GM21529 (cell line): Measurements from ENCODE around the gene ACTL7A.
"Not testable (repeated sequence)": the region's sequence is repeated elsewhere in the genome, so short reads cannot be mapped to it uniquely, and the experiment has no call there.

Experiments used
- ATAC-seq: cut with Tn5 transposase; IDR thresholded peaks from one replicate; pipeline ENCODE4 v1.9.1; 2021; ENCODE audit not compliant: unreplicated experiment

Gene ACTL7A

DNA sequence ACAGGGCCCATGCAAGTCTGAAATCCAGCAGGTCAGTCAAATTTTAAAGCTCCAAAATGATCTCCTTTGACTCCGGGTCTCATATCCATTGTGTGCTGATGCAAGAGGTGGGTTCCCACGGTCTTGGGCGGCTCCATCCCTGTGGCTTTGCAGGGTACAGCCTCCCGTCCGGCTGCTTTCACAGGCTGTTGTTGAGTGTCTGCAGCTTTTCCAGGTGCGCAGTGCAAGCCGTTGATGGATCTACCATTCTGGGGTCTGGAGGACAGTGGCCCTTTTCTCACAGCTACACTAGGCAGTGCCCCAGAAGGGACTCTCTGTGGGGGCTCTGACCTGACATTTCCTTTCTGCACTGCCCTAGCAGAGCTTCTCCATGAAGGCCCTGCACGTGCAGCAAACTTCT lies 13.8 kb upstream of the ACTL7A start:
- ATAC-seq, result not testable (repeated sequence)

DNA sequence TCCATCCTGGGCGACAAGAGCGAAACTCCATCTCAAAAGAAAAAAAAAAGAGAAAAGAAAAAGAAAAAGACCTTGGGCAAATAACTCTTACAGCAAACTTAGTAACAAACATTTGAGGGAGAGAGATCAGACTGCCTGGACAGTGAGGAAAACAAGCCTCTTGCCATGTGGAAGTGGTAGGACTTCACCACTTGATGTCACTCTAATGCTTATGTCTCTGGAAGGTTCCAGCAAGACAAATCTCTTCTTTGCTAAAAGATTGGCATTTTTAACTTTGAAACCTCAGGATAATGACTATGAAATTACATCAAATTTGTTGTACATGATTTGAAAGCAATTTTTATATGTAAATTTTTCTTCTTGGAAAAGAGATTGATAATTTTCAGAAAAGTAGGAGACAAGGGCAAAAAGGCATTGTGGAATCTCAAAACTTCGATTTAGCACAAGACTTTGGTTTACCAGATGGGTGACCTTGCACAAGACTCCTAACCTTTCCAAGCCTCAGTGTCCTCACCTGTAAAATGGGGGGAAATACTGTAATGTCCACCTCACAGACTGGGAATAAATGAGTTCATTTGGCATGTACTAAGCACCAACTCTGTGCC lies 11.7 kb upstream of the ACTL7A start:
- ATAC-seq, result no peak

DNA sequence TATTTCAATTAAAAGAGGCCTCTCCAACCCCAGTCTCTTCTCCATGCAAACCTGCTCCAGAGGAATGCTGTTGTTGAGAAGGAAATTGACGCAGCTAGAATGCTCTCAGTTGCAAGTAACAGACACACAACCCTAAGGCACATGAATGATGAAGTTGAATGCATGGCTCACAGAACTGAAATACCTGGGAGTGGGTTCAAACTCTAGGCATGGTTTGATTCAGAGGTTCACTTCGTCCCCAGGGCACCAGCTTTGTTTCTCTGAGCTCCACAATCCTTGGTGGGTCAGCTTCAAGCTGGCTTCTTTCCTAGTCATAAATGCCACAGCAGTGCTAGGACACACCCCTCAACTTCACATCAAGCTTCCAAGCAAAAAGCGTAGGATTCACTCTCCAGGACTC lies 10.9 kb upstream of the ACTL7A start:
- ATAC-seq, result no peak

DNA sequence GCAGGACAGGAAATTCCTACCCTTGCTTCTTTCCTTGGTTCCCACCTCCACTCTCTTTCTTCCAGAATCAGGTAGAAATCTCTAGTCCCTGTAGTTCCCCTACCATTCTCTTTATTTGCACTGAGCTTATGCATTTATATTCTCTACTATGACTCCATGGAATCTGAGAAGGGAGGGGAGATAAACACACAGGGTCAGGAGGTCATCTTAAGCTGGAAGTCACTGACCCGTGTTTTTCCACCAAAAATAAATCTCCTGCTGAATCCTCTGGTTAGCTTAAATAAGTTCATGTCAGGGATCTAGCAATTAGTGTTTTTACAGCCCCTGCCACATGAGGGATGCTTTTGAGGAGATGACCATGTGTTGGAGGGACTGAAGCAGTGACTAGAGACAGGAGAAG lies 10.0 kb upstream of the ACTL7A start:
- ATAC-seq, result no peak

DNA sequence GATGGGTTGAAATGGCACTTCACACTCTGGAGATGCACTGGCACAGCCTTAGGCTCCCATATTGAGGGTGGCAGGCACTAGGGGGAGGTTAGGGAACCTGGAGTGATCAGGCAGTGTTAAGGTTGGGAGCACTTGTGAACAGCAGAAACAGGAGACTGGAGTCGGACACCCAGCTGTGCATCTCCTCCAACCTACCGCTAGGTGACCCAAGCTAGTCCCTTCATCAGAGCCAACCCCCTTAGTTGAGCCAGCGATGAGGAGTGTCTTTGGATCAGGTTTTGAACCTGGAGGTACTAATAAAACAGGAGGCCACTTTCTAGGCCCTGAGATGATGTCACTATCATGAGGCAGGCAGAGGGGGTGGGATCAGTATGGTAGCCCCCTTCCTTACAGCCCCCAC lies 8.0 kb upstream of the ACTL7A start:
- ATAC-seq, result no peak

DNA sequence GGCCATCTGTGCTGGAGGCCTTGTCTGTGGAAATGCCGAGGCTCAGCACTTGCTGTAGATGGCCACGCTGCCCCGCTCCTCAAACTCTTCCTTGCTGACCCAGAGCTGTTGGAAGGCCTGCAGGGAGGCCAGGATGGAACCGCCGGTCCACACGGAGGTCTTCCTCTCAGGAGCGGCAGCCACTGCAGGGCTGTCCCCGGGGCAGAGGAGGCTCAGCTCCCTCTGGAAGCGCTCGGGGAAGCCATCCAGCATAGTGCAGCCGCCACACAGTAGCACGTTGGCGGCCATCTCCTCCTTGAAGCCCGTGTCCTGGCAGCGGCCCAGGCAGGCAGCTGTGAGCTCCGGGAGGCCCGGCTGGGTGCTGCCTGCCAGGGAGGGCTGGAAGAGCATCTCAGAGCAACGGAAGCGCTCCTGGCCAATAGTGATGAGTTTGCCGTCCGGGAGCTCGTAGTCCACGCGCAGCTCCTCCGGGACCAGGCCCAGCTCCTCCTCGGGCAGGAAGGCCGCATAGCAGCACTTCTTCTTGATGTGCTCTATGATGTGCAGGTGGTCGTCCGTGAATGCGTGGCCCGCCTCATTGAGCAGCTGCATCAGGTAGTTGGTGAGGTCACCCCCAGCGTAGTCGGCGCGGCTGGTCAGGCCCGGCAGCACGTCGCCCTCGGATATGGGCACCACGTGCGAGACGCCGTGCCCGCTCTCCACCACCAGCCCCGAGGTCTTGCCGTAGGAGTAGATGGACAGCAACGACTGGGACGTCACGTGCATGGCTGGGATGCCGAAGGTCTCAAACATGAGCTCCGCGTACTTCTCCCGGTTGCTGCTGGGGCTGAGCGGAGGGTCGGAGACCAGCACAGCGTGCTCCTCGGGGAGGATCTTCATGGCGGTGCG lies 7.2 kb upstream of the ACTL7A start:
- no peak for ATAC-seq

DNA sequence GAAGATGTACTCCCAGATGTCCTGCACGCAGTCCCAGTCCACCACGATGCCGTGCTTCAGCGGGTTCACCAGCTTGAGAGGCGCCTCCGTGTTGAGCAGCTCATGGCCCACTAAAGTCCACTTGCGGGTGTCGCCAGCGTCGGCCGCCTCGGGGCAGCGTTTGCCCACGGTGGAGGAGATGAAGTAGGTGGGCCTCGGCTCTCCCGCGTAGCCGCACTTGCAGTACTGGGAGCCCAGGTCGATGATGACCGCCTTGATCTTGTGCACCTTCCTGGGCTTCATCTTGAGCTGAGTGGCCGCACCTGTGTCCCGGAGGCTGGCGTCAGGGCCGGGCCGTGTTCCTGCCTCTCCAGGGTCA lies 6.6 kb upstream of the ACTL7A start:
- no peak for ATAC-seq

DNA sequence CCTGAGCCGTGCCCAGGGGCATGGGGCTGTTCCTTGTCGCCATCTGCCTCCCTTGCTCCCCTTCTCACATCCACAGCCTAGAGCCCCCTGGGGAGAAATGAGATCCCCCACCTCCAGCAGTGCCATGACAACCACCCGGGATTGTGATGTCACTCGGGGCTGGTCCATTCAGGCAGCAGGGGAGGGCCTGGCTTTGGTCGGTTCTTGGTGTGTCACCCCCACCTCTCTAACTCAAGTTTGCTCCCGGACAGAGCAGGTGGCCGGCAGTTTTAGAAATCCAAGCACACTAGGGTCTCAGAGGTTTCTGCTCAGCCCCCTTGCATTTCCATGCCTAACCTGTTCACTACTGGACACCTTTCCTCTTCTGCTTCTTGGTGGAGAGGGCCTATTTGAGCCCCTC lies 6.2 kb upstream of the ACTL7A start, which contains the start of gene ACTL7B:
Gene ACTL7B, minus strand, starts transcription at position 99 of the 400 bp plus-strand sequence. Its CDS starts 56 bp downstream, at position 43.
- no peak for ATAC-seq

DNA sequence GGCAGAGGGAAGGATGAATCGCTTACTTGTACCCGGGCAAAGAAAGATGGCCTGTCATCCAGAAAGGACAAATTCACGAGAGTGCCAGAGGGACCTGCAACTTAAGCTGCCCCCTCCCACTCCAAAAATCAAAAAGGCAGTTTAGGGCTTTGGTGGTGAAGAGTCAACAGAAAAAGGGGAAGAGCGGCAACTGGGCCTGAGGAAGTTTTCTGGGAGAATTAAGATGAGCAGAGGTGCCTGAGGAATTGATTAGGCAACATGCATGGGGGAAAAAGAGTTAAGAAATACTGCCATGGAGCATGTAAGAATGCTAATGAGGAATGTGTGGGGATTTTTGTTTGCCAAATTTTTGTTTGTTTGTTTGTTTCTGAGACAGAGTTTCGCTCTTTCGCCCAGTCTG lies 4.5 kb upstream of the ACTL7A start:
- no peak for ATAC-seq

DNA sequence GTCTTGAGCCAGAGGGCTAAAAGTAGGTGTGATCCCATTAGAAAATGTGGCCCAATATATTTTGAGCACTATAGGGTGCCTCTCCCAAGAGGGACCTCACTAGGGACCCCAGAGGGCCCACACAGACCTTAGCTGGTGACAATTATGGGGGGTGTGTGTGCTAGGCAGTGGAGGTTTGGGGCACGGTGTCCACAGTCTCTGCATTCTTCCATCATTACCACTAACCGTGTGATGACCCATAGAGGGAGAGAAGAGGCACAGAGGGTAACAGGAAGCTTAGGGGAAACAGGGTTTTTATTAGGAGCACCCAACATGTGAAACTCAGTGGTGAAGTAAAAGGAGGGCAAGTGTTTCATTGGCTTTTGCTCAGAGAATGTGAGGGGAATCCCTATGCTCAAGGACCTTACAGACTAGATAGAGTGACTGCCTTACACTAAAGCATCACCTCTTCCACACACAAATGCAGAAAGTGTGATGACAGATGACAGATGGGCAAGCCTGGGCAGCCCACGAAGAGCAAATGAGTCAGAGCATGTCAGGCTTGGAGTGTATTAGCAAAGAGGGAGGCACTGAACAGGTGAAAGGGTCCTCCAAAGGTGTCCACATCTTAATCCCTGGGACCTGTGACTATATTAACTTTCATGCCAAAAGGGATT lies 2.5 kb upstream of the ACTL7A start:
- ATAC-seq, result no peak

DNA sequence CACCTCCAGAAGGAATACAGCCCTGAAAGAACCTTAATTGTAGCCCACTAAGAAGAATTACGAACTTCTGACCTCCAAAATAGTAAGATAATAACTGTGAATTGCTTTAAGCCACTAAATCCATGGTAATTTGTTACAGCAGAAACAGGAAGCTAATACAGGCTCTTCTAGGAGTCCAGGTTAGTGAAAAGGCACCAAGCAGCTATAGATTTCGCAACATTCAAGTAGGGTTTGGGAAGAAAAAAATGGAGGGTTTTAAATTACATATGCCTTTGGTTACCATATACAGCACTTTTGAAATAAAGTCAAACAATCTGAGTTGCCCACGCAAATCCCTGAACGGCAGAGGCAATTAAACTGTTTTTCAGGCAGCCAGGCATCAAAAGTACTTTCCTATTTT lies 1.7 kb upstream of the ACTL7A start:
- ATAC-seq, result no peak

DNA sequence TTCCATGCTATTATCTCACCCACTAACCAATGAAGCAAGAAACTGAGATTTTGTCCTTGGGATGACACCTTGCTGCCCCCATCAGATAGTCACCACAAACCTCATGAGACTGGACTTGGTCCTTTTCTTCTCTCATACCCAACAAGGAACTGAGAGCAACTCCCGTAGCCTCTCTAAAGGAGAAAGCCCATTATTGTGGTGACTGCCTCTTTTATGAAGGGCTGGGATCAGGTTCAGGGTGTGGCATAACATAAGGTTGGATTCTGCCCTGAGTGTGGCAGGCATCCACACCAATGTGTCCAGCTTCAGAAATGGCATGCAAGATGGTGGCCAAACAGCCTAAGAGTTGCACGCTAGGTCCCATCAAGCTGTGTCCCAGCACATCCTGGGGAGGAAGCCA lies 1.3 kb upstream of the ACTL7A start:
- no peak for ATAC-seq

DNA sequence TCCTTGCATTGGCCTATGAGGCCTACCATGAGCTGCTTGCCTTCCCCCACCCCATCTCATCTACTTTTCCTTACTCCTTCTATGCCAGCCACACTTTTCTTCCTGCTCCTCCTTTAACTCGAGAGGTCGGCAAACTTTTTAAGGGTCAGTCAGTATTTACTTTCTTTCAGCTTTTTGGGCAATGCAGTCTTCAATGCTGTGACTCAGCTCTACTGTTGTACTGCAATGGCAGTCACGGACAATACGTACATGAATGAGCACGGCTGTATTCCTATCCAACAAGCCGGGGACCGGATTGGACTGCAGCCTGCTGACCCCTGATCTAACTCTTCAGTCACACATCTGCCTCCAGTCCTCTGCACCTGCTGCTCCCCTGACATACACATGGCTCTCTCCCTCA lies 602 bp upstream of the ACTL7A start:
- ATAC-seq, result no peak

DNA sequence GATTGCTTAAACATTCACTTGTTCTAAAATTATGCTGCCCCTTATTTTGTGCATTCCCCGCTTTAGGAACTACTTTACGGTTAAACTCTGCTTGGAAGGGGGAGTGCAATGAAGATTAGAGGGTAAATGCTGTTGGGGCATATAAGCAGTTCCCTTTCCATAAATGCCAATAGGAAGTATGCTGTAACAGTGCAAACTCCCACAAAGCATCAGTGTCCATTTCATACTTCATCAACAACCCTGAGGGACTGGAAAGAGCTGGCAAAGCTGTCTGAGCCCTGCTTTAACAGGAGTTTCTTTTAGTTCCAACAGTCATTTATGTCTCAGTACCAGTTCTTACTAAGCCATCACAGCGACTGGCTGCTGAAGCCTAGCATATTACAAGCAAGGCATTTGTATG lies 1.8 kb downstream of the ACTL7A start:
- ATAC-seq, result no peak

DNA sequence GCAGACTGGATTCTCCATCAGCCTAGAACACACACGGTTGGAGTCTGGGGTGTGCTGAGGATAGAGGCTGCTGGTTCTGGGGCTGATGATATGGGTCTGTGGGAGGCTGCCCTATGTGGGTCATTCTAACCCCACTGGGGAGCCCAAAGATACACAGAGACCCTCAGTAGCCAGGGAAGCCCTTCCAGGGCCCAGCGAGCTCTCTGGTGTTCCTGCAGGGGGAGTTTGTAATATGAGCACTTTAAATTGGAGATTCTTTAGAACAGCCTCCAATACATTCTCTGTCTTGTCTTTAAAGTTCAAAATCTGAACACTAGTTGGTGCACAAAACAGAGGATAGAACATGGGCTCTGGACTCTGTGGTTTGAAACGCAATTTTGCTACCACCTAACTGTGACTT lies 2.4 kb downstream of the ACTL7A start:
- no peak for ATAC-seq

DNA sequence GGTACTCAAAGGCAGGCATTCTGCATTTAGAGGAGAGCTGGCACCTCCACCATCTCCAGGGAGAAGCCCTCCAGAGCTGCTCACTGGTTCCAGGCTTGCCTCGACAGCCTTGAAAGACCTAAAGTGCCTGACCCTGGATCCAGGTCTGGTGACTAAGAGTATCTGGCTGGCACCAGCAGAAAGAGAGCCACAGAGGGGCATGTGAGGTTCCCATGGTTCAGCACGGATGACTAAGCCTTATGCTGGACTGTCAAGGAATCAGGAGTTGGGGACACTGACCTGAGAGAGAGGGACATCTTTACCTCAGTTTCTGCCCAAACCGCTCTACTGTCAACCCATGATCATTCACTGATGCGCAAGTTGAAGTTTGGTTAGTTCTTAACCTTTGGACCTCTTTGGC lies 3.0 kb downstream of the ACTL7A start:
- ATAC-seq, result no peak

DNA sequence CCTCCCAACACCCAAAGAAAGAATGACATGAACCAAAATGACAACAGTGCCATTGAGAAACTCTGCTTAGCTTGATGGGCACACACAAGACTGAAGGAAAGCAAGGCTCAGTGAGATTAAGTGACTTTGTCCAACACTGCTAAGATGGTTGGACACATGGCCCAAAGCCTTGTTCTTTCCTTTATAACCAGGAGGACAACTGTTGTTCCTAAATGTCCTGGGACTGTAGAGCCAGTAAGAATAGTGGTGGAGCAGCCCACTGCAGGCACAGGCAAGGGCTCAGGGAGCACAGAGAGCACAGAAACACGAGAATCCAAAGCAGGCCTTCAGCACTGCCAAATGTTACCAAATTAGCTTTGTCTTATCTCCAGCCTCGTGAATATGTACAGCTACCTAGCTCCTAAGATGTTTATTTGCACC lies 3.9 kb downstream of the ACTL7A start:
- ATAC-seq, result no peak

DNA sequence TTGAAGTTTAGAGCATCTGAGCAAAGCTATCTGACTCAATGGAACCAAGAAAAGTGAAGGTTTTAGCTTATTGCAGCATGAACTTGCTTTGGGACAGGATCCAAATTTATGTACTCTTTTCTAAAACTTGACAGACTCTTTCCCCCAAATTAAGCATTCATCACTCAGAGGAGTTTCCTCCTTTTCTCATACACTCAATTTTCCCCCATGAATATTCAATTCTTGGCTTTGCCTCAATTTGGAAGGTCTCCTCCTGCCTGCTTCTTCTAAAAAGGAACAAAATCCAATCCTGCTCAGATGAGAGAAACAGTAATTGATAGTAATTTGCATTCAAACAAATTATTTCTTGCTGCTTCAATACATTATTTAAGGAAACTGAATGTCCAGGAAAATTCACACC lies 5.0 kb downstream of the ACTL7A start:
- no peak for ATAC-seq

DNA sequence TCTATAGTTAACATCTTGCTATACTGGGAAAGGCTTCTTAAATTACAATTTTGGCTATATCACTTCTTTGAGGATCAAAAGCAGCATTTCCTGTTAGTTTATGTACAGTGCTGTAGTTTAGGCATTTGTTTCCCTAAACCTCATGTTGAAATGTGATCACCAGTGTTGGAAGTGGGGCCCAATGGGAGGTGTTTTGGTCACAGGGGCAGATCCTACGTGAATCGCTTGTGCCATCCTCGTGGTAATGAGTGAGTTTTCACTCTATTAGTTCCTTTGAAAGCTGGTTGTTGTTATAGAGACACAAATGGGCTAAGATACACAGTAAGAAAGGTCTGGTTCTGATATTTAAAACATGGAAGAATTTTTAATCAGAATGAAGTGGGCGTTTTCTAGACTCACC lies 5.8 kb downstream of the ACTL7A start:
- no peak for ATAC-seq

DNA sequence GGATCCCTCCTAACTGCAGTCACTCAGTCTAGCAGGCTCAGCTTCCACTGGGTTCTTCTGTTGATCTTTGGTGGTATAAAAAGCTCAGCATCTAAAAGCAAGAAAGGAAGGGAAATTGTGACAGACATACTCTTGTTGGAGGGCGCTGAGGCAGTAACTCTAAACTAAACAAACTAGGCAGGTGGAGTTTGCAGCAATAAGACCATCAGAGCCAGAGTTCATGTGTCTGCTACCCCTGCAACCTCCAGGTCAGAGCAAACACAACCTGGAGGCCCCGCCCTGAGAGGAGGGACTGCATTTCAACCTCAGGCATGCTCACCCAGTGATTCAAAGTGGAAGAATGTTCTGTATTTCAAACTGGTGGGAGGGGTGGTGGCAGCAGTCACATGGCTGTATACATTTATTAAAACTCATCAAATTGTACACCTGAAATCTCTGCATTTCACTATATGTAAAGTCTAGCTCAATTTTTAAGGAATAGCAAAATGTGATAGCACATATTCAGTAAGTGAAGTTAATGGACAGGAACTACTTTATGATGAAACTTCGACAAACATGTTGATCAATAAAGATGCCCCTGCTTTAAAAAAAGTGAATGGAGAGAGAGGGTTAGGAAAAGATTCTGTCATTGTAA lies 7.1 kb downstream of the ACTL7A start:
- ATAC-seq, result no peak

DNA sequence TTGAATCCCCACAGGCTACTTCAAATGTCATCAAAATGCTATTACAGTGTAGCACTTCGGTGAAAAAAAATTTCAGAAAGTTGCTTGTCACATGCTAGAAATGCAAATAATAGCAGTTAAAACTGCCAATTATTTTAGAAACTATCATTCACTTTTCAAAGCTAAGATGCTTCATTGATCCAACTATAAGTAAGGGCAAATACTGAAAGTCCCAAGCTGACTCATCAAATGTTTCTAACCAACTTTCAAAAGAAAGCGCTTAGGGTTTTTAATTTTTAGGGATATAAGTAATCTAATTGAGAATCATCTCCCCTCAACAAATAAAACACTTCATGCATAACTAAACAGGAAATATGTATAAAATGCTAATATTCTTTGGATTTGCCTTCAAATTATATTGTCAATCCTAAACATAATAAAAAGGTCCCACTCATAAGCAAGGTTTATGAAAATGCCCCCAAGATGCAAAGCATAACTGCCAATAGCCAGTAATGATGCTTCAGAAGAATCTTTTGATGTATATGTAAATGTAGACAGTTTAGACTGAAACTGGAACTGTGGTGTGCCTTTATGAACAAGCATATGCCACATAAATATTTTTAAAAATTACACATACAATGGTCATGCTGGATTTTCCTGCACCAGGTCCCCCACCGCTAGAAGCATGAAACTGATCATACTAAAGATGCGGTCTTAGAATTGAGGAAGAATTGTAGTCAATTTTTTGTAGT lies 12.2 kb downstream of the ACTL7A start:
- ATAC-seq, result no peak
